HG03280 (cell line): ENCODE data around the gene EVI5.
"Not testable (repeated sequence)": the region's sequence is repeated elsewhere in the genome, so short reads cannot be mapped to it uniquely, and the experiment has no call there.

Experiments used
- ATAC-seq: cut with Tn5 transposase; IDR thresholded peaks from one replicate; pipeline ENCODE4 v1.9.1; 2021; ENCODE audit warnings: mild to moderate bottlenecking, moderate library complexity; ENCODE audit not compliant: unreplicated experiment

The EVI5 gene

GRCh38 chr1:92698932-92699331 is 86.0 kb downstream of the EVI5 start:
- no peak for ATAC-seq

GRCh38 chr1:92695104-92695503 is 89.8 kb downstream of the EVI5 start:
- ATAC-seq = no peak

GRCh38 chr1:92691925-92692324 is 93.0 kb downstream of the EVI5 start:
- ATAC-seq = no peak

- ATAC-seq = no peak
Observed at GRCh38 chr1:92690212-92690906, 94.5 kb downstream of the EVI5 start.

- no peak for ATAC-seq
Observed at GRCh38 chr1:92679980-92680379, 104.9 kb downstream of the EVI5 start.

GRCh38 chr1:92663775-92664174 is 121.1 kb downstream of the EVI5 start:
- no peak for ATAC-seq

- no peak for ATAC-seq
Observed at GRCh38 chr1:92662048-92662447, 122.9 kb downstream of the EVI5 start.

GRCh38 chr1:92657701-92658100 is 127.2 kb downstream of the EVI5 start:
- no peak for ATAC-seq

GRCh38 chr1:92655197-92655801 is 129.6 kb downstream of the EVI5 start:
- ATAC-seq = no peak

GRCh38 chr1:92653605-92654381 is 131.1 kb downstream of the EVI5 start:
- ATAC-seq = no peak

GRCh38 chr1:92640686-92641085 is 144.2 kb downstream of the EVI5 start:
- ATAC-seq = not testable (repeated sequence)

- ATAC-seq = no peak
Observed at GRCh38 chr1:92638498-92638897, 146.4 kb downstream of the EVI5 start.

- ATAC-seq = not testable (repeated sequence)
Observed at GRCh38 chr1:92635203-92635602, 149.7 kb downstream of the EVI5 start.

GRCh38 chr1:92623187-92623778 is 161.6 kb downstream of the EVI5 start:
- ATAC-seq = no peak

GRCh38 chr1:92619466-92620189 is 165.3 kb downstream of the EVI5 start:
- ATAC-seq = no peak

GRCh38 chr1:92601044-92601443 is 183.9 kb downstream of the EVI5 start:
- ATAC-seq = no peak

GRCh38 chr1:92599184-92599583 is 185.7 kb downstream of the EVI5 start:
- no peak for ATAC-seq

GRCh38 chr1:92589361-92589760 is 195.5 kb downstream of the EVI5 start:
- ATAC-seq = not testable (repeated sequence)

- no peak for ATAC-seq
Observed at GRCh38 chr1:92587445-92587844, 197.5 kb downstream of the EVI5 start.

GRCh38 chr1:92585831-92586230 is 199.1 kb downstream of the EVI5 start:
- ATAC-seq = no peak

- not testable (repeated sequence) for ATAC-seq
Observed at GRCh38 chr1:92584810-92585209, 200.1 kb downstream of the EVI5 start.
